ENCODE results near the gene TBC1D22A.

TBC1D22A gene

DNA sequence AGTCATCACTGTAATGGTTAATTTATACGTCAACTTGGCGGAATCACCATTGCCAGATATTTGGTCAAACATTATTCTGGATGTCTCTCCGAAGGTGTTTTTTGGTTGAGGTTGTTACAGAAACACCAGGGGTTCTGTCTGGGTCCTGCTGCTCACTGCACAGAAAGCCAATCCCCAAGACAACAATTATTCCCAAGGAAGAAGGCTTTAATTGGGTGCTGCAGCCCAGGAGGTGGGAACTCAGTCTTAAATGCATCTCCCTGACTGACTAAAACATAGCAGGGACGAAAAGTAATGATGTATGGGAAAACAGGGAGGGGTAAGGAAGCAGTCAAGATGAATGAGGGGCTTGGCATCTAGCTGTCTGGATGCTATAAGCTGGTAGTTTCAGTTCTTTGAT, 331.3 kb downstream of the TBC1D22A start:
- no peaks in the 10 kb centered on the region for H3K36me3 ChIP-seq (ENCODE audit: control insufficient read depth in 2 of 2, insufficient read depth in 2 of 2, low read length in 2 of 2)
- no peak overlapping the region for H3K27ac ChIP-seq (ENCODE audit: low read length)
- H3K4me1 ChIP-seq (ENCODE audit: control insufficient read depth, insufficient read depth, low read length): peaks cover 9% of the 10 kb centered on the region
- H3K27me3 ChIP-seq (ENCODE audit: control insufficient read depth in 1 of 2, insufficient read depth in 2 of 2, low read length in 2 of 2): no peaks in the 10 kb centered on the region
- H3K9ac ChIP-seq (ENCODE audit: low read length in 2 of 2): no peak overlapping the region
- no peaks in the 10 kb centered on the region for H3K9me3 ChIP-seq (ENCODE audit: control insufficient read depth in 2 of 2, low read length in 2 of 2)
- no peak overlapping the region for H3K4me3 ChIP-seq (ENCODE audit: low read length in 2 of 2)

DNA sequence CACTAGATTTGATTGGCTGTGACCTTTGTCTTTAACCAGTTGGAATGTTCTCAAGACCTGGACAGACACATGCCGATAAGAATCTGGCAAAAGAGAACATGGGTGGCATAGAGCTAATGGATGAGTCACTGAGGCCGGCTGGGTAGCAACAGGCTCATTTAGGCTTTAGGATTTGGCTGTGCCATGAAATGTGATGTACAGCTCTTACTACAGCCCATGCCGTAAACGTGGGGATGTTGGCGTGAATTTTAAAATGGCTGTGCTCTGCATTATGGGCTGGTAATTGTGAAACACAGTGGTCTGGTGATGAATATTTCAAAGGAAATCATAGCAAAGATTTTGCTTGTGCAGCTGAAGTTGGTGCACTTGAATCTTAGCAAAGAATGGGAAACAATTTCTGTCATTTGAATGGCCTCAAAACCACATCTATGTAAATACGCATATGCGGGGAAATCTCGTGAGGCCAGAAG, 332.4 kb downstream of the TBC1D22A start:
- H3K4me3 ChIP-seq (ENCODE audit: low read length in 2 of 2): no peak overlapping the region
- H3K9me3 ChIP-seq (ENCODE audit: control insufficient read depth in 2 of 2, low read length in 2 of 2): no peaks in the 10 kb centered on the region
- no peak overlapping the region for H3K9ac ChIP-seq (ENCODE audit: low read length in 2 of 2)
- H3K4me1 ChIP-seq (ENCODE audit: control insufficient read depth, insufficient read depth, low read length): peaks cover 9% of the 10 kb centered on the region
- no peak overlapping the region for H3K27ac ChIP-seq (ENCODE audit: low read length)
- no peaks in the 10 kb centered on the region for H3K36me3 ChIP-seq (ENCODE audit: control insufficient read depth in 2 of 2, insufficient read depth in 2 of 2, low read length in 2 of 2)
- H3K27me3 ChIP-seq (ENCODE audit: control insufficient read depth in 1 of 2, insufficient read depth in 2 of 2, low read length in 2 of 2): no peaks in the 10 kb centered on the region

DNA sequence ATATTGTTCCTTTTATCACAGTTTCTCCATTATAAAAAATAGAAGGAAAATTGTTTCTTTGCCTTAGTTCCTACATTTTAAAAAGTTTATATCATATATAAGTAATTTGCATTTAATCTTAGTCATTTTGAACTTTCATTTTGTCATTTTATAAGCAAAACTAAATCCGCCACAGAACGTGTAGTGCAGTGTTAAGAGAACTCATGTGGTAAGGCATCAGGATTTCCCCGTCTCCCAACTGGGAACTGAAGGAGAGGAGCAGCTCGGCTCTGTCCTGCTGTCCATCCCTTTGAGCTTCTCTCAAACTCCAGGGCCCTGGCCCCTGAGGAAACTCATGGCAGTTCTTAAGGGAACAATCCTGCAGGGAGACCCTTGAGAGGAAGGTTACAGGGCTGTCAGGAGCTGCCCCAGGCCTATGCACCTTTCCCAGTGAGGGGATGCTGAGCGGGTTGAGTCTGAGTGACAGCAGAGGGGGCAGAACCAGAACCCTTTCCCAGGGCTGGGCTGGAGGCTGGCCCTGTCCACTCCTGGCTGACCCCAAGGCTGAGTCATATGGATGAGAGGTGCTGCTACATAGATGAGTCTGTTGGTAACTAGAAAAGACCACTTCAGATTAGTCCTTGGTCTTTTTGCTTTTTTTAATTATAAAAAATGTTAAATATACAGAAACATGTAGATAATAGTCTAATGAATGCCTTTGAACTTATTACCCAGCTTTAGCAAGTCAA, 333.1 kb downstream of the TBC1D22A start:
- Histone ChIP-seq H3K4me3 (ENCODE audit: low read length in 2 of 2) (no peak overlapping the region), H3K9ac (ENCODE audit: low read length in 2 of 2) (no peak overlapping the region), H3K4me1 (ENCODE audit: control insufficient read depth, insufficient read depth, low read length) (peaks cover 3% of the 10 kb centered on the region), H3K27me3 (ENCODE audit: control insufficient read depth in 1 of 2, insufficient read depth in 2 of 2, low read length in 2 of 2) (no peaks in the 10 kb centered on the region), H3K27ac (ENCODE audit: low read length) (no peak overlapping the region), H3K36me3 (ENCODE audit: control insufficient read depth in 2 of 2, insufficient read depth in 2 of 2, low read length in 2 of 2) (no peaks in the 10 kb centered on the region), H3K9me3 (ENCODE audit: control insufficient read depth in 2 of 2, low read length in 2 of 2) (no peaks in the 10 kb centered on the region)

DNA sequence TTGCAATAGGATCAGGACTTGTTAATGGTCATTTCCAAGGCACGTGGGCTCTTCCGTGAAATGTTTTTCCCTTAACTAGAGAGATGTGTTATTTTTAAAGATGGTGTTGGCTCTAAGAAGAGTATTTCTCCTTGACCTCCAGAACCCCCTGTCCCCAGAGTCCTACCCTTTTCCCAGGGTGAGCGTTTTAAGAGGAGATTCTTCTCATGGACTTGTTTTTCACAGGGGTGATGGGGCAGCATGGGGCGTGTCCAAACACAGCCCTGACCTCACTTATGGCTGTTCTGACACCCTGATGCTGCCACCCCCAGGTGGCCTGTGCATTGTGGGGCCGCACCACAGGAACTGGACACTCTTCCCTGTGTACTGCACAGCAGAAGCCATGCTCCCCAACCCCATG, 335.7 kb downstream of the TBC1D22A start:
- no peak overlapping the region for H3K9ac ChIP-seq (ENCODE audit: low read length in 2 of 2)
- no peak overlapping the region for H3K4me3 ChIP-seq (ENCODE audit: low read length in 2 of 2)
- no peak overlapping the region for H3K27ac ChIP-seq (ENCODE audit: low read length)
- no peaks in the 10 kb centered on the region for H3K9me3 ChIP-seq (ENCODE audit: control insufficient read depth in 2 of 2, low read length in 2 of 2)
- no peaks in the 10 kb centered on the region for H3K4me1 ChIP-seq (ENCODE audit: control insufficient read depth, insufficient read depth, low read length)
- H3K36me3 ChIP-seq (ENCODE audit: control insufficient read depth in 2 of 2, insufficient read depth in 2 of 2, low read length in 2 of 2): no peaks in the 10 kb centered on the region
- H3K27me3 ChIP-seq (ENCODE audit: control insufficient read depth in 1 of 2, insufficient read depth in 2 of 2, low read length in 2 of 2): no peaks in the 10 kb centered on the region

DNA sequence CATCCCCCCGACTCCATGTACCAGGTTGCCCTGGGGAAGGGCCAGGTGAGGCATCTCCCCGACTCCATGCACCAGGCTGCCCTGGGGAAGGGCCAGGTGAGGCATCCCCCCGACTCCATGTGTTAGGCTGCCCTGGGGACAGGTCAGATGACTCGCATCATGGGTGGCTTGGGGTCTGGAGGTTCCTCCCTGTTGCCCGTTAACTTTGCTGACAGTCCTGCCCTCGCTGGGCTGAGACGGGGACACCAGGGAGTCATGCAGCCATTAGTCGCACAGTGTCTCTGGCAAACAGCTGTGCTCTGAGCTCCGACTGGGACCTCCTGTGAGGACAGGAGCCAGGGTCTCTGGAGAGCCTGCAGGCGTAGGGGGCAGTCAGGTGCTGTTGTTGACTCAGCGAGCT, 336.1 kb downstream of the TBC1D22A start:
- Histone ChIP-seq H3K9ac (ENCODE audit: low read length in 2 of 2) (no peak overlapping the region), H3K36me3 (ENCODE audit: control insufficient read depth in 2 of 2, insufficient read depth in 2 of 2, low read length in 2 of 2) (no peaks in the 10 kb centered on the region), H3K27me3 (ENCODE audit: control insufficient read depth in 1 of 2, insufficient read depth in 2 of 2, low read length in 2 of 2) (no peaks in the 10 kb centered on the region), H3K9me3 (ENCODE audit: control insufficient read depth in 2 of 2, low read length in 2 of 2) (no peaks in the 10 kb centered on the region), H3K27ac (ENCODE audit: low read length) (no peak overlapping the region), H3K4me3 (ENCODE audit: low read length in 2 of 2) (no peak overlapping the region), H3K4me1 (ENCODE audit: control insufficient read depth, insufficient read depth, low read length) (no peaks in the 10 kb centered on the region)

DNA sequence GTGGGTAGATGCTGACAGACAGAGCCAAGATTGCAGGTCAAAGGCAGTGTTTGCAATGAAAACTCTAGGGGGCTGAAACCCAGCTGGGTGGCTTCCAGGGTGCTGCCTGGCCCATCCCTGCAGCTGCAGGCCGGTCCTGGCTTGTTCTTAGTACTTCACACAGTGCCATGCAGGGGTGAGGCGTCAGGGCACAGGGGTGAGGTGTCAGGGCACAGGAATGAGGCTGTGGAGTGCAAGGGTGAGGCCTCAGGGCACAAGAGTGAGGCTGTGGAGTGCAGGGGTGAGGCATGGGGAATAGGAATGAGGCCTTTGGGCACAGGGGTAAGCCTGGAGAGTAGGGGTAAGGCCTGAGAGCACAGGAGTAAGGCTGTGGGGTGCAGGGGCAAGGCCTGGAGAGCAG, 337.6 kb downstream of the TBC1D22A start:
- no peaks in the 10 kb centered on the region for H3K4me1 ChIP-seq (ENCODE audit: control insufficient read depth, insufficient read depth, low read length)
- H3K9ac ChIP-seq (ENCODE audit: low read length in 2 of 2): no peak overlapping the region
- no peaks in the 10 kb centered on the region for H3K9me3 ChIP-seq (ENCODE audit: control insufficient read depth in 2 of 2, low read length in 2 of 2)
- no peak overlapping the region for H3K4me3 ChIP-seq (ENCODE audit: low read length in 2 of 2)
- H3K27ac ChIP-seq (ENCODE audit: low read length): no peak overlapping the region
- no peaks in the 10 kb centered on the region for H3K36me3 ChIP-seq (ENCODE audit: control insufficient read depth in 2 of 2, insufficient read depth in 2 of 2, low read length in 2 of 2)
- H3K27me3 ChIP-seq (ENCODE audit: control insufficient read depth in 1 of 2, insufficient read depth in 2 of 2, low read length in 2 of 2): no peaks in the 10 kb centered on the region

DNA sequence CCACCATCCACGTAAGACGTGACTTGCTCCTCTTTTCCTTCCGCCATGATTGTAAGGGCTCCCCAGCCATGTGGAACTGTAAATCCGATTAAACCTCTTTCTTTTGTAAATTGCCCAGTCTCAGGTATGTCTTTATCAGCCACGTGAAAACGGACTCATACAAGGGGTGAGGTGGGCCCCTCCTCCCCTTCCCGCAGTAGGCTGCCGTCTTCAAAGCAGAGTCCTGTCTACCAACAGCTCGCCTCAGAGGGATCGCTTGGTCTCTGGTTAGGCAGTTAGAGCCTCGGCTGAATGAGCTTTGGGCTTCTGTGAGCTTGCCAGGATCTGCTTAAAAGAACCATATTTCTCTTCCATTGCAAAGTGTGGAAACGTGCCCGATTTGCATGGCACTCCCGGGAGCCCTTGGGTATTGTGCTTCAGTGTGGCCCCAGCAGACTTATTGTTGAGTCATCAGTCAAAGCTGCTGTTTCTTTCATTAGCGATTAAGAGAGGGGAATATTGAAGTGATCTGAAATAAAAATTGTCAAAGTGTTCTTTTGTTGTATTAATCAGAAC, 338.3 kb downstream of the TBC1D22A start:
- Histone ChIP-seq H3K9ac (ENCODE audit: low read length in 2 of 2) (no peak overlapping the region), H3K4me1 (ENCODE audit: control insufficient read depth, insufficient read depth, low read length) (no peaks in the 10 kb centered on the region), H3K27ac (ENCODE audit: low read length) (no peak overlapping the region), H3K27me3 (ENCODE audit: control insufficient read depth in 1 of 2, insufficient read depth in 2 of 2, low read length in 2 of 2) (no peaks in the 10 kb centered on the region), H3K9me3 (ENCODE audit: control insufficient read depth in 2 of 2, low read length in 2 of 2) (no peaks in the 10 kb centered on the region), H3K4me3 (ENCODE audit: low read length in 2 of 2) (no peak overlapping the region), H3K36me3 (ENCODE audit: control insufficient read depth in 2 of 2, insufficient read depth in 2 of 2, low read length in 2 of 2) (no peaks in the 10 kb centered on the region)

DNA sequence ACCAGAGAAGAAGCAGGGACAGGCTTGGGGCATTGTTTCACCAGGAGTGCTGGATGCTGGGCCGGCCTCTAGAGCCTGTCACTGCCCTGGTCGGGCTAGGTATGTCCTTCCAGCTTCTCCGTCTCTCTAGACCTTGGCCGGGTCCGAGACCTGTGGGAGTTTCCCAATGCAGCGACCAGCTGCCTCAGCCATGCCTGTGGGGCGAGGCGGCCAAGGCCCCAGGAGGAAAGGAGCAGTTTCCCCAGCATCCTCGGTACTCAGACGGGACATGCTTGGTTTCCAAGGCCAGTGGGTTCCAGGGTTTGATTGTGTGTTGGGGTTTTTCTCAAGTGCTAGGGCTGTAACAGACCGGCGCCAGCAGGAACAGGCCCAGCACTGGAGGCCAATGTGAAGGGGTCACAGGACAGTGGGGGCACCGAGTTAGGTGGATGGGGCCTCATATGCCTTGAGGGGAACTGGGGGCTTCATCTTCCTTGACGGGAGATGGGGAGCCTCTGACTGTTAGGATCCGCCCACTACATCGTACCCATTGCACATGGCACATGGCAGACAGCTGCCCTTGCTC, 339.0 kb downstream of the TBC1D22A start:
- H3K27me3 ChIP-seq (ENCODE audit: control insufficient read depth in 1 of 2, insufficient read depth in 2 of 2, low read length in 2 of 2): no peaks in the 10 kb centered on the region
- no peaks in the 10 kb centered on the region for H3K36me3 ChIP-seq (ENCODE audit: control insufficient read depth in 2 of 2, insufficient read depth in 2 of 2, low read length in 2 of 2)
- H3K4me1 ChIP-seq (ENCODE audit: control insufficient read depth, insufficient read depth, low read length): no peaks in the 10 kb centered on the region
- H3K27ac ChIP-seq (ENCODE audit: low read length): no peak overlapping the region
- no peaks in the 10 kb centered on the region for H3K9me3 ChIP-seq (ENCODE audit: control insufficient read depth in 2 of 2, low read length in 2 of 2)
- no peak overlapping the region for H3K4me3 ChIP-seq (ENCODE audit: low read length in 2 of 2)
- H3K9ac ChIP-seq (ENCODE audit: low read length in 2 of 2): no peak overlapping the region

DNA sequence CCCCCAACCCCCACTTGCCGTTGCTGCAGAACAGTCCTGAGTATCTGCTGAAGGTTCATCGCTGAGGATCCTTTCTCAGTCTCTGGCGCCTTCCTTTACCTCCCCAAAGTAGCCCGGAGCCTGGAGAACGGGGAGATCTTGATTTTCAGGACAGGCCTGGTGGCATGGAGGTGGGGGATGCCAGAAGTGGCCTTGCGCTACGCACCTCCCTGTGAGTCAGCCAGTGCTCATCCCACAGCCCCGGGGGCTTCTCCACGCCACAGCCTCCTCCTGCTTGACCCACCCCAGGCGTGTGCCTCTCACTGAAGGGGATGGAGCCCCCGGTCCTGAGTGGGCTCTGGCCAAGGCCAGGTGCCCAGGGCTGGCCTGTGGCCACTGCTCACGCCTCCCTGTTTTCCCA, 339.6 kb downstream of the TBC1D22A start:
- no peak overlapping the region for H3K27ac ChIP-seq (ENCODE audit: low read length)
- no peaks in the 10 kb centered on the region for H3K36me3 ChIP-seq (ENCODE audit: control insufficient read depth in 2 of 2, insufficient read depth in 2 of 2, low read length in 2 of 2)
- H3K4me1 ChIP-seq (ENCODE audit: control insufficient read depth, insufficient read depth, low read length): no peaks in the 10 kb centered on the region
- no peak overlapping the region for H3K4me3 ChIP-seq (ENCODE audit: low read length in 2 of 2)
- no peaks in the 10 kb centered on the region for H3K27me3 ChIP-seq (ENCODE audit: control insufficient read depth in 1 of 2, insufficient read depth in 2 of 2, low read length in 2 of 2)
- no peak overlapping the region for H3K9ac ChIP-seq (ENCODE audit: low read length in 2 of 2)
- no peaks in the 10 kb centered on the region for H3K9me3 ChIP-seq (ENCODE audit: control insufficient read depth in 2 of 2, low read length in 2 of 2)

DNA sequence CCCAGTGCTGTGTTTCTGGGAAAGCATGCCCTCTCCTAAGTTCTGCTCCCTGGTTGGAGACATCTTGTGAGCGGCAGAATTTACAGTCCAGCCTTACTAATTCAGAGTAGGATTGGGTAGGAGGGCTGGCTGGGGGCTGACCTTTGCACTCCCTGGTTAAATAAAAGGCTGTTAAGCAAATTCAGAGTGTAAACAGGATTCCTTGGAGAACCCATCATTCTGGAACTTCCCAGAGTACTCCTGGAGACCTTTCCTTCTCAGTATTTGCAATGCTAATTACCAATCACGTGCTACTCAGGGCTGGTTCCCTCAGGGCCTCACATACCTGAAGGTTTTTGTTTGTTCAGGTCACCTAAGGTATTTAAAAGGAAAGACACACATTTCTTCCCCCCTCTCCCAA, 340.2 kb downstream of the TBC1D22A start:
- no peaks in the 10 kb centered on the region for H3K9me3 ChIP-seq (ENCODE audit: control insufficient read depth in 2 of 2, low read length in 2 of 2)
- no peak overlapping the region for H3K9ac ChIP-seq (ENCODE audit: low read length in 2 of 2)
- no peak overlapping the region for H3K4me3 ChIP-seq (ENCODE audit: low read length in 2 of 2)
- no peak overlapping the region for H3K27ac ChIP-seq (ENCODE audit: low read length)
- no peaks in the 10 kb centered on the region for H3K36me3 ChIP-seq (ENCODE audit: control insufficient read depth in 2 of 2, insufficient read depth in 2 of 2, low read length in 2 of 2)
- H3K27me3 ChIP-seq (ENCODE audit: control insufficient read depth in 1 of 2, insufficient read depth in 2 of 2, low read length in 2 of 2): no peaks in the 10 kb centered on the region
- H3K4me1 ChIP-seq (ENCODE audit: control insufficient read depth, insufficient read depth, low read length): no peaks in the 10 kb centered on the region

DNA sequence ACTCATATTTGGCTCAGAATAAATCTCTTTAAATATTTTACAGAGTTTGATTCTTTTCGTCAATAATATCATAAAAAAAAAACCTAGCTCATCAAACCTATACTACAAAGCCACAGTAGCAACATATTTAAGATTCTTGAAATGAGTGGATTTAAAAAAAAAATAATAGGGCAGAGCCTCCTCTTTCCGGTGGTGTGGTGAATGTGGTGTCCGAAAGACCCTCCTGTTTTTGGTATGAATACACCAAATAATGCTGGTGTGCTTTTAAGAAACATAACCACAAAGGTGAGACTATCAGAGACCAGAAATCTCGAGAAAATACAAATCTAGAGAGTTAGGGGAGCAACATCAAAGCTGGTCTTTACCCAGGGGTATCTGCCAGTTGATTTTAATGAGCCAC, 342.6 kb downstream of the TBC1D22A start:
- H3K9ac ChIP-seq (ENCODE audit: low read length in 2 of 2): no peak overlapping the region
- H3K4me3 ChIP-seq (ENCODE audit: low read length in 2 of 2): no peak overlapping the region
- H3K4me1 ChIP-seq (ENCODE audit: control insufficient read depth, insufficient read depth, low read length): no peaks in the 10 kb centered on the region
- H3K36me3 ChIP-seq (ENCODE audit: control insufficient read depth in 2 of 2, insufficient read depth in 2 of 2, low read length in 2 of 2): no peaks in the 10 kb centered on the region
- H3K27ac ChIP-seq (ENCODE audit: low read length): no peak overlapping the region
- no peaks in the 10 kb centered on the region for H3K9me3 ChIP-seq (ENCODE audit: control insufficient read depth in 2 of 2, low read length in 2 of 2)
- H3K27me3 ChIP-seq (ENCODE audit: control insufficient read depth in 1 of 2, insufficient read depth in 2 of 2, low read length in 2 of 2): no peaks in the 10 kb centered on the region
